Kidney (tissue), 14 donors: ENCODE results near the gene SCGB3A1. TPM values are rescaled to one million over a fixed set of nuclear protein-coding genes. Genes with fewer than 3 reads are reported as not detected.

ENCODE experiments used
- DNase-seq, 5 donors: peaks; one replicate each; pipeline ENCODE4 v3.0.0-alpha.2; 2013 to 2020
- FAIRE-seq: peaks from 2 replicates; lab custom pipeline; 2012; peaks lifted over from hg19 to GRCh38; lab: Jason Lieb, UNC
- H3K27ac ChIP-seq, 2 donors: one replicate each; pipeline ENCODE4 v1.7.0; 2013; ENCODE audit warnings: low read depth in 2 of 2, low read length in 2 of 2, inconsistent platforms in 1 of 2
- H3K27me3 ChIP-seq: one replicate; pipeline ENCODE4 v1.7.1; 2013; ENCODE audit warnings: low read length, inconsistent platforms; ENCODE audit not compliant: control insufficient read depth, insufficient read depth
- H3K36me3 ChIP-seq, 3 donors: one replicate each; pipeline versions ENCODE4 v1.7.0 to v1.7.1; 2013; ENCODE audit warnings: low read length in 3 of 3, control low read depth in 1 of 3, inconsistent platforms in 1 of 3; ENCODE audit not compliant: insufficient read depth in 3 of 3, control insufficient read depth in 2 of 3
- H3K4me1 ChIP-seq, 3 donors: one replicate each; pipeline versions ENCODE4 v1.7.0 to v1.7.1; 2013; ENCODE audit warnings: low read length in 3 of 3, inconsistent platforms in 1 of 3, low read depth in 1 of 3; ENCODE audit not compliant: control insufficient read depth in 2 of 3, insufficient read depth in 2 of 3
- H3K4me3 ChIP-seq, 3 donors: one replicate each; pipeline versions ENCODE4 v1.7.0 to v1.8.1; 2013; ENCODE audit warnings: low read length in 3 of 3, control low read depth in 1 of 3, inconsistent platforms in 1 of 3
- H3K9ac ChIP-seq, 3 donors: one replicate each; pipeline versions ENCODE4 v1.7.0 to v1.7.1; 2013; ENCODE audit warnings: low read length in 3 of 3, control low read depth in 1 of 3, inconsistent platforms in 1 of 3
- H3K9me3 ChIP-seq, 3 donors: one replicate each; pipeline versions ENCODE4 v1.7.0 to v1.7.1; 2013; ENCODE audit warnings: low read length in 3 of 3, control low read depth in 1 of 3, inconsistent platforms in 1 of 3; ENCODE audit not compliant: control insufficient read depth in 2 of 3, insufficient read depth in 1 of 3
- intact Hi-C: fragments of 100-400 bp; cut with DNase I; formaldehyde crosslinking; loops from one replicate; pipeline ENCODE4 v1.11.1; 2022
- polyA plus RNA-seq: library from polyadenylated mRNA; stranded (reverse); fragments of 350-450 nt; fragmentation: Illumina TruSeq; extraction: RNeasy Lipid Tissue Mini Kit (QIAGEN cat#74804); gene quantifications from one replicate; pipeline ENCODE4 v1.2.3, GENCODE V29; 2014; ENCODE audit warnings: low read depth, low replicate concordance; ENCODE audit not compliant: insufficient read depth
- total RNA-seq: library from RNA; stranded (reverse); fragmentation: NEBNext Ultra II Directional; extraction: Animal tissue kit (Norgen Biotek cat#: 25700); gene quantifications from one replicate; pipeline ENCODE4 v1.2.1, GENCODE V29; 2021
- TF ChIP-seq, protein P1 (sequence below): IDR thresholded peaks from 3 replicates; pipeline ENCODE4 v1.5.1; 2012; ENCODE audit warnings: mild to moderate bottlenecking, moderate library complexity, borderline replicate concordance; ENCODE audit not compliant: insufficient read depth; ENCODE audit errors: extremely low read depth
- donor health status: control.
- donor health status: control.
- donor health status: control.
- donor health status: control.
- donor health status: control.
- donor health status: DM: yes; HTN: yes; CAD: no.
- donor health status: Normal renal cell carcinoma (clear cell type).

SCGB3A1 gene
- total and polyA plus RNA-seq, 2 donors from 2014 or later = 1.1 to 2.3 TPM

DNA sequence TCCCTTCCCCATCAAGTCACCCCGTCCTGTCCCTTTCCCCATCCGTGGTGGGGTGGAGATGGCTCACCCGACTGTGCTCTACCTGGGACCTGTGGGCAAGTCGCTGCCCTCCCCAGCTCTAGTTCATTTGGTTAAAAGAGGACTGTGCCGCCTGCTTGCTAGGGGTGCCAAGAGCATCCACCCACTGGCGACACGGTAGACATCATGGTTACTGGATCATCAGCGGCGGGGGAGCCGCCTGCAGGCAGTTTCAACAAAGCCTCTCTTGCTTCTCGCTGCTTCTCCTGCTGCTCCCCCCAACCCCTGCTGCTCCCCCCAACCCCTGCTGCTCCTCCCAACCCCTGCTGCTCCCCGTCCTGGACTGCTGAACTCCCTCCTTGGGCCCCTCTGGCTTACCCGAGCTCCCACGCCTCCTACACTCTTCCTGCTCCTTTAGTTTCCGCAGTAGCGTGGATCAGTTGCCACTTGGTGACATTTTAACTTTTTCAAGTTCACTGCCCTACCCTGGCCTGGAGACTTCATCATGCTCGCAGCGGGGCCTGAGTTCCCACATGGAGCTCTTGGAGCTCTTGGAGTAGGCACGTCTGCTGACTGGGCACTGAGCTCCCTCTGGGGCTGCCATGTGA lies 22.0 kb upstream of the SCGB3A1 start:
- DNase-seq (peak in 4 of 5 donors; percentile 75 to 84 (median 82)), FAIRE-seq (no peak)
- no peaks in the 10 kb centered on the region for H3K9me3 ChIP-seq
- H3K27ac ChIP-seq = no peak overlapping the region
- H3K27me3 ChIP-seq = no peaks in the 10 kb centered on the region
- TF ChIP-seq, protein P1, sequence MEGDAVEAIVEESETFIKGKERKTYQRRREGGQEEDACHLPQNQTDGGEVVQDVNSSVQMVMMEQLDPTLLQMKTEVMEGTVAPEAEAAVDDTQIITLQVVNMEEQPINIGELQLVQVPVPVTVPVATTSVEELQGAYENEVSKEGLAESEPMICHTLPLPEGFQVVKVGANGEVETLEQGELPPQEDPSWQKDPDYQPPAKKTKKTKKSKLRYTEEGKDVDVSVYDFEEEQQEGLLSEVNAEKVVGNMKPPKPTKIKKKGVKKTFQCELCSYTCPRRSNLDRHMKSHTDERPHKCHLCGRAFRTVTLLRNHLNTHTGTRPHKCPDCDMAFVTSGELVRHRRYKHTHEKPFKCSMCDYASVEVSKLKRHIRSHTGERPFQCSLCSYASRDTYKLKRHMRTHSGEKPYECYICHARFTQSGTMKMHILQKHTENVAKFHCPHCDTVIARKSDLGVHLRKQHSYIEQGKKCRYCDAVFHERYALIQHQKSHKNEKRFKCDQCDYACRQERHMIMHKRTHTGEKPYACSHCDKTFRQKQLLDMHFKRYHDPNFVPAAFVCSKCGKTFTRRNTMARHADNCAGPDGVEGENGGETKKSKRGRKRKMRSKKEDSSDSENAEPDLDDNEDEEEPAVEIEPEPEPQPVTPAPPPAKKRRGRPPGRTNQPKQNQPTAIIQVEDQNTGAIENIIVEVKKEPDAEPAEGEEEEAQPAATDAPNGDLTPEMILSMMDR = no peak
- no peak overlapping the region for H3K9ac ChIP-seq
- H3K4me1 ChIP-seq = no peaks in the 10 kb centered on the region
- intact Hi-C loops = no loop called here
- H3K4me3 ChIP-seq = no peak overlapping the region
- no peaks in the 10 kb centered on the region for H3K36me3 ChIP-seq

DNA sequence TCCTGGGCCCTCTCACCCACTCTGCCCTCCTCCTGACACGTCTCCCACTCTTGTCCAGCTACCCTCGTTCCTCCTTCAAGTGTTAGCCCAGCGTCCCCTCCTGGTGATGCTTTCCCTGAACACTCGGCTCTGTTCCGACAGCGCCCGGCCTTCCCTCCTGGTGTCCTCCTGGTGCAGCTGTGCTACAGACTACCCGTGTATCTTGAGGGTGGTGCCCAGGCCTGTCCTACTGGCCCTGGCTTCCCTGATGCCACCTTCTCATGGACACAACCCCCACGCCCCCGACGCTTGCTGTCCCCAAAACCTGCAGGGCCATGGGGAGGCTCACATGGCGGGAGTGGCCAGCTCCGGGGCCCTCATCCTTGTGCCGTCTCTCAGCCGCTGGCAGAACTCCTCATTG lies 21.4 kb upstream of the SCGB3A1 start:
- H3K4me1 ChIP-seq = no peaks in the 10 kb centered on the region
- no peak for DNase-seq
- no peak overlapping the region for H3K9ac ChIP-seq
- no peak overlapping the region for H3K4me3 ChIP-seq
- intact Hi-C loops = no loop called here
- H3K9me3 ChIP-seq = no peaks in the 10 kb centered on the region
- no peaks in the 10 kb centered on the region for H3K27me3 ChIP-seq
- no peak for FAIRE-seq
- H3K36me3 ChIP-seq = no peaks in the 10 kb centered on the region
- H3K27ac ChIP-seq = no peak overlapping the region
- TF ChIP-seq, protein P1 = no peak

DNA sequence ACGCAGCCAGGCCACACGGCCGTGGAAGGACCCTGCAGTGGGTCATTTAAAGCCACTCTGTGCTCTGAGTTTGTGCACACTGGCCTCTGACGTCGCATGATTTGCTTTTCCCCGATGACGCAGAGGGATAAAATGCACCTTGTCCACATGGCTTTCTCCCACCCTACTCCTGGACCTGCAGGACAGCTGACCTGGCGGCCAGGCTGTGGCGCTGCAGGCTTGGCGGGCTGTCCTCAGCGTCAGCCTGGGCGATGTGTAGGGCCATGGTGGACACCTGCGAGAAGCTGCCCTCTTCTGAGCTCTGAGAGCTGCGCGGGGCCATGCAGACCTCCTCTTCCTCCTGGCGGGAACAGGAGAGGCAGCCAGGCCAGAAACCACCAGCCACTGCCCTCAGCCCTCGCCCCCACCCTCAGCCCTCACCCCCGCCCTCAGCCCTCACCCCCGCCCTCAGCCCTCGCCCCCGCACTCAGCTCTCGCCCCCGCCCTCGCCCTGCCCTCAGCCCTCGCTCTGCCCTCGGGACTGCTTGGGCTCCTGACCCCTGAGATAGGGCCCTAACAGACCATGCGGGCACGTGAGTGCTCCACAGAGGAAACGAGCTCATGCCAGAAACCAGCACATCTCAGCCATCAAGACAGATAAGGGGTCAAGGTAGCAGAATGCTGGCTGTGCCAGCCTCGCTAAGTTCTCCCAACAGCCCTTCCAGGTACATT lies 20.0 kb upstream of the SCGB3A1 start:
- no peak overlapping the region for H3K4me3 ChIP-seq
- TF ChIP-seq, protein P1 = no peak
- no peaks in the 10 kb centered on the region for H3K9me3 ChIP-seq
- intact Hi-C loops = no loop called here
- H3K36me3 ChIP-seq = no peaks in the 10 kb centered on the region
- H3K27me3 ChIP-seq = no peaks in the 10 kb centered on the region
- no peak overlapping the region for H3K9ac ChIP-seq
- FAIRE-seq (no peak), DNase-seq (no peak)
- H3K27ac ChIP-seq = no peak overlapping the region
- no peaks in the 10 kb centered on the region for H3K4me1 ChIP-seq
